Glutamatergic neuron (in vitro differentiated cells): ENCODE results near the gene CLSTN2. TPM values are rescaled to one million over a fixed set of nuclear protein-coding genes. Genes with fewer than 3 reads are reported as not detected.

Source experiments
- DNase-seq: peaks from one replicate; pipeline ENCODE4 v3.0.0; 2022
- H3K27ac Mint-ChIP-seq: one replicate; pipeline ENCODE4 v1.8.0; 2020; ENCODE audit warnings: mild to moderate bottlenecking, mixed read lengths, inconsistent platforms; ENCODE audit not compliant: unreplicated experiment
- H3K27me3 Mint-ChIP-seq: one replicate; pipeline ENCODE4 v1.8.0; 2020; ENCODE audit warnings: mild to moderate bottlenecking, moderate library complexity, mixed read lengths, inconsistent platforms; ENCODE audit not compliant: unreplicated experiment
- H3K36me3 Mint-ChIP-seq: one replicate; pipeline ENCODE4 v1.8.0; 2020; ENCODE audit warnings: mild to moderate bottlenecking, mixed read lengths, inconsistent platforms; ENCODE audit not compliant: unreplicated experiment
- H3K4me1 Mint-ChIP-seq: one replicate; pipeline ENCODE4 v1.8.0; 2020; ENCODE audit warnings: mild to moderate bottlenecking, low read depth, mixed read lengths, inconsistent platforms; ENCODE audit not compliant: unreplicated experiment
- H3K4me3 Mint-ChIP-seq: one replicate; pipeline ENCODE4 v1.8.0; 2020; ENCODE audit warnings: mild to moderate bottlenecking, mixed read lengths, inconsistent platforms; ENCODE audit not compliant: unreplicated experiment
- H3K9me3 Mint-ChIP-seq: one replicate; pipeline ENCODE4 v1.8.0; 2020; ENCODE audit warnings: mild to moderate bottlenecking, moderate library complexity, mixed read lengths, inconsistent platforms; ENCODE audit not compliant: unreplicated experiment
- total RNA-seq: library from RNA; stranded (reverse); fragmentation: NEBNext Ultra II Directional; extraction: Animal tissue kit (Norgen Biotek cat#: 25700); gene quantifications from one replicate; pipeline ENCODE4 v1.2.1, GENCODE V29; 2021; ENCODE audit not compliant: unreplicated experiment
- TF ChIP-seq, protein P1 (sequence below): fragments of 200-600 bp; sonication (generic); IDR thresholded peaks from one replicate; pipeline ENCODE4 v1.5.0; 2021; ENCODE audit not compliant: partially characterized antibody, unreplicated experiment

CLSTN2 gene
- total RNA-seq, 1 donor from 2014 or later, result 3.1 TPM

DNA sequence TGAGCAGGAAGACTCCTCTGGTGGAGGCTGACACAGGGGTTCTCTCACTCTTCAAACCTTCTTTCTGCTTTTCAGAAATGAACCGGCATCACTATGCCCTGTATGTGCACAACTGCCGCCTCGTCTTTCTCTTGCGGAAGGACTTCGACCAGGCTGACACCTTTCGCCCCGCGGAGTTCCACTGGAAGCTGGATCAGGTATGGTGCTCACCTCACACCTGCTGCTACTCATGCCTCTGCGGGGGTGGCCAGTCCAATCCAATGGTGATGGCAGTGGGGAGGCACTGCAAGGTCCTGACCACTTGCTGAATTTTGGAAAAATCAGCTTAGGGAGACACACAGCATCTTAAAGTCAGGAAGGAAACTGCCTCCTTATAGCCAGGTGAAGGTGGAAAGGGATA is 531.5 kb downstream of the CLSTN2 start:
- TF ChIP-seq, protein P1, sequence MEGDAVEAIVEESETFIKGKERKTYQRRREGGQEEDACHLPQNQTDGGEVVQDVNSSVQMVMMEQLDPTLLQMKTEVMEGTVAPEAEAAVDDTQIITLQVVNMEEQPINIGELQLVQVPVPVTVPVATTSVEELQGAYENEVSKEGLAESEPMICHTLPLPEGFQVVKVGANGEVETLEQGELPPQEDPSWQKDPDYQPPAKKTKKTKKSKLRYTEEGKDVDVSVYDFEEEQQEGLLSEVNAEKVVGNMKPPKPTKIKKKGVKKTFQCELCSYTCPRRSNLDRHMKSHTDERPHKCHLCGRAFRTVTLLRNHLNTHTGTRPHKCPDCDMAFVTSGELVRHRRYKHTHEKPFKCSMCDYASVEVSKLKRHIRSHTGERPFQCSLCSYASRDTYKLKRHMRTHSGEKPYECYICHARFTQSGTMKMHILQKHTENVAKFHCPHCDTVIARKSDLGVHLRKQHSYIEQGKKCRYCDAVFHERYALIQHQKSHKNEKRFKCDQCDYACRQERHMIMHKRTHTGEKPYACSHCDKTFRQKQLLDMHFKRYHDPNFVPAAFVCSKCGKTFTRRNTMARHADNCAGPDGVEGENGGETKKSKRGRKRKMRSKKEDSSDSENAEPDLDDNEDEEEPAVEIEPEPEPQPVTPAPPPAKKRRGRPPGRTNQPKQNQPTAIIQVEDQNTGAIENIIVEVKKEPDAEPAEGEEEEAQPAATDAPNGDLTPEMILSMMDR, result no peak
- Mint-ChIP-seq H3K27ac (no peak overlapping the region), H3K9me3 (peaks cover 3% of the 10 kb centered on the region), H3K4me1 (peaks cover 13% of the 10 kb centered on the region), H3K36me3 (no peaks in the 10 kb centered on the region), H3K27me3 (peaks cover 5% of the 10 kb centered on the region), H3K4me3 (no peak overlapping the region)
- no peak for DNase-seq

DNA sequence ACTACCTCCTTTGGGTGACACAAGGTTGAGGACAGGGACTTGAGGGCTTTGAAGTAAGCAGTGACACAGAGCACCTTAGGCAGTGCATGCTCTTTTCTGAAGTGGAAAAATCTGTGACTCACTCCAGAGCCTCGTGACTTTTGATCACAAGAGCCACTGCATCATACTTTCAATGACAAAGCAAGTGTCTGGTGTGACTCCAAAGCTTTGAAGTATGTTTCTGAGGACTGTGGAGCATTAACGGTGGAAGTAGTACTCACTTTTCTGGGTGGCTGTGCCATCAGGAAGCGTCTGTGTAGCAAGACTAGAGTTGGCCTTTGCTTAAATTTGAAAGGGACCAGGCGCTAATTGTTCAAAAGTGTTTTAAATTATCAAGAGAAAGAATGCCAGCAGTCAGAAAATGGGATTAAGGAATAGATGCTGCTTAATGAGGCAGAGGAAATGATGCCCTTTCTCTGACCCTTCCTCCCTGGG is 532.2 kb downstream of the CLSTN2 start:
- H3K4me1 Mint-ChIP-seq, result peaks cover 15% of the 10 kb centered on the region
- no peak for DNase-seq
- peaks cover 4% of the 10 kb centered on the region for H3K9me3 Mint-ChIP-seq
- H3K27ac Mint-ChIP-seq, result no peak overlapping the region
- peaks cover 5% of the 10 kb centered on the region for H3K27me3 Mint-ChIP-seq
- H3K36me3 Mint-ChIP-seq, result no peaks in the 10 kb centered on the region
- H3K4me3 Mint-ChIP-seq, result no peak overlapping the region
- TF ChIP-seq, protein P1, result no peak

- no peak for DNase-seq
- H3K36me3 Mint-ChIP-seq, result no peaks in the 10 kb centered on the region
- TF ChIP-seq, protein P1, result no peak
- peaks cover 4% of the 10 kb centered on the region for H3K9me3 Mint-ChIP-seq
- peaks cover 5% of the 10 kb centered on the region for H3K27me3 Mint-ChIP-seq
- peaks cover 15% of the 10 kb centered on the region for H3K4me1 Mint-ChIP-seq
- H3K4me3 Mint-ChIP-seq, result no peak overlapping the region
- no peak overlapping the region for H3K27ac Mint-ChIP-seq
Measured at GRCh38 chr3:140467796-140468315, 532.9 kb downstream of the CLSTN2 start.

- H3K9me3 Mint-ChIP-seq, result peaks cover 2% of the 10 kb centered on the region
- H3K27me3 Mint-ChIP-seq, result peaks cover 5% of the 10 kb centered on the region
Measured at GRCh38 chr3:140468407-140468806, 533.4 kb downstream of the CLSTN2 start.

GRCh38 chr3:140469491-140469890 is 534.5 kb downstream of the CLSTN2 start:
- H3K27ac Mint-ChIP-seq, result no peak overlapping the region
- TF ChIP-seq, protein P1, result no peak
- H3K4me1 Mint-ChIP-seq, result peaks cover 15% of the 10 kb centered on the region
- H3K36me3 Mint-ChIP-seq, result no peaks in the 10 kb centered on the region
- peaks cover 6% of the 10 kb centered on the region for H3K27me3 Mint-ChIP-seq
- no peak for DNase-seq
- no peak overlapping the region for H3K4me3 Mint-ChIP-seq
- H3K9me3 Mint-ChIP-seq, result peaks cover 2% of the 10 kb centered on the region

More at GRCh38 chr3:140468407-140468806, 533.4 kb downstream of the CLSTN2 start:
- no peak overlapping the region for H3K27ac Mint-ChIP-seq
- H3K4me1 Mint-ChIP-seq, result peaks cover 15% of the 10 kb centered on the region
- no peak overlapping the region for H3K4me3 Mint-ChIP-seq
- TF ChIP-seq, protein P1, result no peak
- DNase-seq, result no peak
- H3K36me3 Mint-ChIP-seq, result no peaks in the 10 kb centered on the region
